SW 1271 (cell line): ENCODE results near the gene MUL1.
A peak's percentile ranks its signal among the peaks of the same experiment; 100 is the strongest.
"Not testable (repeated sequence)": the region's sequence is repeated elsewhere in the genome, so short reads cannot be mapped to it uniquely, and the experiment has no call there.

Source experiments
- DNase-seq, 2 experiments: peaks; one replicate each; lab custom pipeline; 2025; lab: John Stamatoyannopoulos, UW

MUL1 gene

GRCh38 chr1:20507564-20508410 lies at the start of gene MUL1:
Gene MUL1 (minus strand): TSS chr1:20508151. CDS start chr1:20508024, 127 bp downstream.
- DNase-seq, result peak; percentile 58 to 81

- no peak for DNase-seq
These were observed 47.8 kb upstream of the MUL1 start for GRCh38 chr1:20555758-20556120.

- DNase-seq, result no peak
These were observed 47.2 kb upstream of the MUL1 start for GRCh38 chr1:20555025-20555757.

- DNase-seq, result no peak
These were observed 44.9 kb upstream of the MUL1 start for GRCh38 chr1:20552728-20553445.

GRCh38 chr1:20551945-20552727 lies 44.2 kb upstream of the MUL1 start, which contains the start of gene FAM43B:
Gene FAM43B (plus strand): TSS chr1:20552573. CDS start chr1:20552974, 401 bp downstream.
- DNase-seq, result peak in 1 of 2 experiments; percentile 32

GRCh38 chr1:20551161-20551560 lies 43.2 kb upstream of the MUL1 start:
- no peak for DNase-seq

GRCh38 chr1:20546637-20547036 lies 38.7 kb upstream of the MUL1 start:
- no peak for DNase-seq

GRCh38 chr1:20540281-20540680 lies 32.3 kb upstream of the MUL1 start:
- DNase-seq, result no peak

- DNase-seq, result no peak
These were observed 31.0 kb upstream of the MUL1 start for GRCh38 chr1:20538760-20539551.

GRCh38 chr1:20538227-20538626 lies 30.3 kb upstream of the MUL1 start:
- no peak for DNase-seq

GRCh38 chr1:20534659-20535417 lies 26.9 kb upstream of the MUL1 start:
- DNase-seq, result no peak

GRCh38 chr1:20533635-20534034 lies 25.7 kb upstream of the MUL1 start:
- DNase-seq, result no peak

- DNase-seq, result no peak
These were observed 22.9 kb upstream of the MUL1 start for GRCh38 chr1:20530901-20531300.

GRCh38 chr1:20530306-20530705 lies 22.4 kb upstream of the MUL1 start:
- no peak for DNase-seq

- DNase-seq, result no peak
These were observed 20.3 kb upstream of the MUL1 start for GRCh38 chr1:20528221-20528620.

GRCh38 chr1:20526267-20526666 lies 18.3 kb upstream of the MUL1 start:
- no peak for DNase-seq

GRCh38 chr1:20521960-20522861 lies 14.3 kb upstream of the MUL1 start:
- DNase-seq, result peak; percentile 6 to 63

- DNase-seq, result not testable (repeated sequence)
These were observed 11.8 kb upstream of the MUL1 start for GRCh38 chr1:20519609-20520262.
